ENCODE data around the gene DAZAP1. TPM values are rescaled to one million over a fixed set of nuclear protein-coding genes. Genes with fewer than 3 reads are reported as not detected.
A peak's percentile ranks its signal among the peaks of the same experiment; 100 is the strongest.

Gene DAZAP1
- total RNA-seq, 1 experiment from 2014 or later = 360 TPM

DNA sequence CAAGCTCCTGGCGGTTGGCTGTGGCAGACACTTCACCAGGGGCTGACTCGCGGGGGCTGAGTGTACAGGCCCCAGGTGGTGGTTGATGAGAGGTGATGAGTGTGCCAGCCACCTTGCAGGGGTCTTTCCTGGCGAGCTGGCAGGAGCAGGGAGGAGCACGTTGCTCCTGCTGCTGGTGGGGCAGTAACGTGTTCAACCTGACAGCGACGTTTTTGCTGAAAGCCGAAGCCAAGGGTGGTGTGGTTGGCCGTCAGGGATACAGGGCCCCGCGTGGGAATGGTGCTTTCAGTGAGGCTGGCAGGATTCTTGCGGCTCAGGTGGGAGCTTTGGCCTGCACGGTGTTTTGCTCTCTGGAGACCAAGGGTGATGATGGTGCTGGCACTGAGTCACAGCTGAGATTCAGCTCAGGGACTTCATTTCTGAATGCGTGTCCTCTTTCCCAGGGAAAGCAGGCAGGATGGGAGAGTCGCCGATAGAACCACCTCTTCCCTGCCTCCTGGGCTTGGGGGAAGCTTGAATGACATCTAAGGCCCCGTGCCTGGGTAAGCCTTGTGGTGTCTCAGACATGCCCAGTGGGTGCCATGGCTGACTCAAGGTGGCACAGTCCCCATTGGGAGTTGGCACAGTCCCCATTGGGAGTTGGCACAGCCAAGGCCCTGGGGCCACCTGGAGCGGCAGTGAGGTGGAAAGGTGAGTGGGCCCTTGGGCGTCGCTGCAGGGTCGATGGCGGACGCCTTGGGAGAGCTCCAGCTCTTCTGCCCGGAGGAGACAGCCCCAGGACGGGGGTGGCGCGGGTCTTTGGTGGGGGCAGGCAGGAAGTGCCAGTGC is 8.8 kb downstream of the DAZAP1 start (continued):
- TF ChIP-seq, protein P1, sequence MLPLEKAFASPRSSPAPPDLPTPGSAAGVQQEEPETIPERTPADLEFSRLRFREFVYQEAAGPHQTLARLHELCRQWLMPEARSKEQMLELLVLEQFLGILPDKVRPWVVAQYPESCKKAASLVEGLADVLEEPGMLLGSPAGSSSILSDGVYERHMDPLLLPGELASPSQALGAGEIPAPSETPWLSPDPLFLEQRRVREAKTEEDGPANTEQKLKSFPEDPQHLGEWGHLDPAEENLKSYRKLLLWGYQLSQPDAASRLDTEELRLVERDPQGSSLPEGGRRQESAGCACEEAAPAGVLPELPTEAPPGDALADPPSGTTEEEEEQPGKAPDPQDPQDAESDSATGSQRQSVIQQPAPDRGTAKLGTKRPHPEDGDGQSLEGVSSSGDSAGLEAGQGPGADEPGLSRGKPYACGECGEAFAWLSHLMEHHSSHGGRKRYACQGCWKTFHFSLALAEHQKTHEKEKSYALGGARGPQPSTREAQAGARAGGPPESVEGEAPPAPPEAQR (CRISPR knock-in tag; IDR thresholded peaks at IDR 0.05) = no peak
- no peak for TF ChIP-seq ZBTB21 (CRISPR knock-in tag; IDR thresholded peaks at IDR 0.05; ENCODE audit: borderline replicate concordance)

GRCh38 chr19:1417145-1417544 is 9.8 kb downstream of the DAZAP1 start:
- no peak for DNase-seq (ENCODE audit: low spot score)
- TF ChIP-seq, protein P2, sequence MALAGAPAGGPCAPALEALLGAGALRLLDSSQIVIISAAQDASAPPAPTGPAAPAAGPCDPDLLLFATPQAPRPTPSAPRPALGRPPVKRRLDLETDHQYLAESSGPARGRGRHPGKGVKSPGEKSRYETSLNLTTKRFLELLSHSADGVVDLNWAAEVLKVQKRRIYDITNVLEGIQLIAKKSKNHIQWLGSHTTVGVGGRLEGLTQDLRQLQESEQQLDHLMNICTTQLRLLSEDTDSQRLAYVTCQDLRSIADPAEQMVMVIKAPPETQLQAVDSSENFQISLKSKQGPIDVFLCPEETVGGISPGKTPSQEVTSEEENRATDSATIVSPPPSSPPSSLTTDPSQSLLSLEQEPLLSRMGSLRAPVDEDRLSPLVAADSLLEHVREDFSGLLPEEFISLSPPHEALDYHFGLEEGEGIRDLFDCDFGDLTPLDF (CRISPR knock-in tag; IDR thresholded peaks at IDR 0.05) = no peak
- TF ChIP-seq KAT7 (CRISPR knock-in tag; IDR thresholded peaks at IDR 0.05; ENCODE audit: borderline replicate concordance) (no peak), MXD4 (CRISPR knock-in tag; IDR thresholded peaks at IDR 0.05; ENCODE audit: borderline replicate concordance) (no peak), FOXK1 (CRISPR knock-in tag; IDR thresholded peaks at IDR 0.05) (no peak), FOXP1 (CRISPR knock-in tag; IDR thresholded peaks at IDR 0.05; ENCODE audit: borderline replicate concordance) (no peak), NR3C1 (CRISPR knock-in tag; conservative IDR thresholded peaks at IDR 0.05; ENCODE audit: low read depth) (no peak), SOX15 (CRISPR knock-in tag; IDR thresholded peaks at IDR 0.05) (no peak), ESRRA (CRISPR knock-in tag; IDR thresholded peaks at IDR 0.05; ENCODE audit: borderline replicate concordance) (no peak)
- H3K36me3 Mint-ChIP-seq = peaks cover 42% of the 10 kb centered on the region
- no peak overlapping the region for H3K4me3 Mint-ChIP-seq
- H3K9me3 Mint-ChIP-seq = no peaks in the 10 kb centered on the region
- peak overlapping the region; percentile 75 for H3K27ac Mint-ChIP-seq
- peaks cover 45% of the 10 kb centered on the region for H3K4me1 Mint-ChIP-seq
- CTCF ChIA-PET = interaction anchor here (0.8 to 1.4 kb wide), 3 partner anchors 27 to 173 kb away, joined by 3 read pairs; no protein-coding TSS in a partner anchor
- no peaks in the 10 kb centered on the region for H3K27me3 Mint-ChIP-seq (ENCODE audit: low read depth)
- POLR2A ChIA-PET = no interaction called here
- no peak for ATAC-seq

- POLR2A ChIA-PET = no interaction called here
- peak overlapping the region; percentile 75 for H3K27ac Mint-ChIP-seq
- H3K36me3 Mint-ChIP-seq = peaks cover 49% of the 10 kb centered on the region
- H3K4me3 Mint-ChIP-seq = no peak overlapping the region
- CTCF ChIA-PET = interaction anchor here (1.4 kb wide), 1 partner anchor 27 kb away, joined by 3 read pairs; no protein-coding TSS in a partner anchor
- peaks cover 45% of the 10 kb centered on the region for H3K4me1 Mint-ChIP-seq
- ATAC-seq (no peak), DNase-seq (ENCODE audit: low spot score) (no peak)
- no peaks in the 10 kb centered on the region for H3K27me3 Mint-ChIP-seq (ENCODE audit: low read depth)
- no peaks in the 10 kb centered on the region for H3K9me3 Mint-ChIP-seq
- TF ChIP-seq STAT6 (CRISPR knock-in tag; conservative IDR thresholded peaks at IDR 0.05; ENCODE audit: low read depth) (no peak), ZNF281 (CRISPR knock-in tag; IDR thresholded peaks at IDR 0.05) (no peak), CBFB (CRISPR knock-in tag; IDR thresholded peaks at IDR 0.05; ENCODE audit: low read depth) (no peak), OVOL2 (CRISPR knock-in tag; IDR thresholded peaks at IDR 0.05; ENCODE audit: borderline replicate concordance) (no peak), ZBTB43 (CRISPR knock-in tag; IDR thresholded peaks at IDR 0.05) (no peak), TEAD4 (CRISPR knock-in tag; IDR thresholded peaks at IDR 0.05) (no peak), ZNF219 (CRISPR knock-in tag; IDR thresholded peaks at IDR 0.05; ENCODE audit: borderline replicate concordance) (no peak)
- TF ChIP-seq, protein P3, sequence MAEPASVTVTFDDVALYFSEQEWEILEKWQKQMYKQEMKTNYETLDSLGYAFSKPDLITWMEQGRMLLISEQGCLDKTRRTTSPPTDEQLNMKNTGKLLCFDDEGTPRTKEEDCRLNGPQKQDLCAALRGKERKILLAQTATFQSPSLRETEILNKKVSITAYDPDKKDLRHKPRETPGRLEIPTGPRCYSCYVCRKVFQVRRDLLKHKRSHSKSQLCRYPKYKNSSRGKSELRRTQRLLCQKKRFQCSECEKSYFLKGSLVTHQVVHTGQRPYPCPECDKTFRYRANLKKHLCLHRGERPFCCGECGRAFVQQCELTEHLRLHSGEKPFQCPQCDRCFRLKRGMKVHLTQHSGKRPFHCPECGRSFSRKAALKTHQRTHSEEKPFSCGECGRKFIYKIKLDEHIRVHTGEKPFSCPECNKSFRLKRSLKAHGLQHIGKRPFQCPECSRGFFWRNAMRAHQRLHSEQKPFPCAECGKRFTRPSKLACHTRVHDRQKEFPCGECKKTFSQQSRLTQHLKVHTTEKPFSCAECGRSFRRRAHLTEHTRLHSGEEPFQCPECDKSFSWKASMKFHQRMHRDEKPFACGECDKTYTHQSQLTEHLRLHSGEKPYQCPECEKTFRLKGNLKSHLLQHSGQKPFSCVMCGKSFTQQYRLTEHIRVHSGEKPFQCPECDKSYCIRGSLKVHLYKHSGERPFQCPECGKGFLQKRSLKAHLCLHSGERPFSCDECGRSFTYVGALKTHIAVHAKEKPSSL (CRISPR knock-in tag; conservative IDR thresholded peaks at IDR 0.05) = no peak
Measured at GRCh38 chr19:1417681-1418495, 10.5 kb downstream of the DAZAP1 start.
